GM12874 (cell line): ENCODE results near the gene UBE2R2.

Experiments
- TF ChIP-seq, protein P1 (sequence below): IDR thresholded peaks from 2 replicates; pipeline ENCODE4 v1.5.1; 2011; ENCODE audit warnings: low read depth, mild to moderate bottlenecking, control low read depth, low read length, moderate library complexity; ENCODE audit not compliant: insufficient read depth

The UBE2R2 gene

DNA sequence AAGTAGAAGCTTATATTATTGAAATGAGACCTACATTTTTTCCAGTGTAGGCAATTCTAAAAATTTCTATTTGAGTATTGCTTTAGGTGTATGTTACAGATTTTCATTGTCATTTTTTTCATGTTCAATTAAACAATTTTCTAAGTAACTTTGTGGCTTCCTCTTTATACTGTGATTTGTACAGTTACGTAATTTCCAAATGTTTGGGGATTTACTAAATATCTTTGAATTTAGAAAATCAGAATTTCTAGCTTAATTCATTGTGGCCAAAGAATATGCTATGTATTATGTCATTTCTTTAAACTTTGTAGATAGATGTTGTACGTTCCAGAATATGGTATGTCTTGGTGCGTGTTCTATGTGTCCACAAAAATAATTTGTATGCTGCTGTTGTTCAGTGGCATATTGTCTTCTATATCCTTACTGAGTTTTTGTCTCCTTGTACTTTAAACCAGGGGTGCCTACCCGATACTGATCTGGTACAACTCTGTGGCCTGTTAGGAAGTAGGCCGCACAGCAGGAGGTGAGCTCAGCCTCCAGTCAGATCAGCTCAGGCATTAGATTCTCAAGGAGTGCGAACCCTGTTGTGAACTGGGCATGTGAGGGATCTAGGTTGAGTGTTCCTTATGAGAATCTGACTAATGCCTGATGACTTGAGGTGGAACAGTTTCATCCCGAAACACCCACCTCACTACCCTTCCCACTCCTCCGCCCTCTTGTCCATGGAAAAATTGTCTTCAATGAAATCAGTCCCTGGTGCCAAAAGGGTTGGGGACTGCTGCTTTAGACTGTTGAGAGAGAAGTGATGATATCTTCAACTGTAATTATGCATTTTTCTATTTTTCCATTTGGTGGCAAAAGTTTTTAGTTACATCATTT lies 63.5 kb downstream of the UBE2R2 start:
- TF ChIP-seq, protein P1, sequence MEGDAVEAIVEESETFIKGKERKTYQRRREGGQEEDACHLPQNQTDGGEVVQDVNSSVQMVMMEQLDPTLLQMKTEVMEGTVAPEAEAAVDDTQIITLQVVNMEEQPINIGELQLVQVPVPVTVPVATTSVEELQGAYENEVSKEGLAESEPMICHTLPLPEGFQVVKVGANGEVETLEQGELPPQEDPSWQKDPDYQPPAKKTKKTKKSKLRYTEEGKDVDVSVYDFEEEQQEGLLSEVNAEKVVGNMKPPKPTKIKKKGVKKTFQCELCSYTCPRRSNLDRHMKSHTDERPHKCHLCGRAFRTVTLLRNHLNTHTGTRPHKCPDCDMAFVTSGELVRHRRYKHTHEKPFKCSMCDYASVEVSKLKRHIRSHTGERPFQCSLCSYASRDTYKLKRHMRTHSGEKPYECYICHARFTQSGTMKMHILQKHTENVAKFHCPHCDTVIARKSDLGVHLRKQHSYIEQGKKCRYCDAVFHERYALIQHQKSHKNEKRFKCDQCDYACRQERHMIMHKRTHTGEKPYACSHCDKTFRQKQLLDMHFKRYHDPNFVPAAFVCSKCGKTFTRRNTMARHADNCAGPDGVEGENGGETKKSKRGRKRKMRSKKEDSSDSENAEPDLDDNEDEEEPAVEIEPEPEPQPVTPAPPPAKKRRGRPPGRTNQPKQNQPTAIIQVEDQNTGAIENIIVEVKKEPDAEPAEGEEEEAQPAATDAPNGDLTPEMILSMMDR = no peak

DNA sequence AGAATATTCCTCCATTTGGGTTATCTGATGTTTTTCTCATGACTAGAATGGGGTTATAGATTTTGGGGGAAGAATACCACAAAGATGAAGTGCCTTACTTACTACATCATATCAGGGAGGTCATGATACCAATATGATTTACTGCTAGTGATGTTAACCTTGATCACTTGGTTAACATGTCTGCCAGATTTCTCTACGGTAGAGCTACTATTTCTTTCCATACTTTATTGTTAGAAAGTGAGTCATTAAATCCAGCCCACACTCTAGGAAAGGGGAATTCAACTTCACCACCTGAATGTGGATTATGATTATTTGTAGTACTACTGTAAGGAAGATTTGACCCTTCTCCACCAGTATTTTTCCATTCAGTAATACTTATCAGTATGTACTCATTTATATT lies 64.7 kb downstream of the UBE2R2 start:
- TF ChIP-seq, protein P1 = no peak

DNA sequence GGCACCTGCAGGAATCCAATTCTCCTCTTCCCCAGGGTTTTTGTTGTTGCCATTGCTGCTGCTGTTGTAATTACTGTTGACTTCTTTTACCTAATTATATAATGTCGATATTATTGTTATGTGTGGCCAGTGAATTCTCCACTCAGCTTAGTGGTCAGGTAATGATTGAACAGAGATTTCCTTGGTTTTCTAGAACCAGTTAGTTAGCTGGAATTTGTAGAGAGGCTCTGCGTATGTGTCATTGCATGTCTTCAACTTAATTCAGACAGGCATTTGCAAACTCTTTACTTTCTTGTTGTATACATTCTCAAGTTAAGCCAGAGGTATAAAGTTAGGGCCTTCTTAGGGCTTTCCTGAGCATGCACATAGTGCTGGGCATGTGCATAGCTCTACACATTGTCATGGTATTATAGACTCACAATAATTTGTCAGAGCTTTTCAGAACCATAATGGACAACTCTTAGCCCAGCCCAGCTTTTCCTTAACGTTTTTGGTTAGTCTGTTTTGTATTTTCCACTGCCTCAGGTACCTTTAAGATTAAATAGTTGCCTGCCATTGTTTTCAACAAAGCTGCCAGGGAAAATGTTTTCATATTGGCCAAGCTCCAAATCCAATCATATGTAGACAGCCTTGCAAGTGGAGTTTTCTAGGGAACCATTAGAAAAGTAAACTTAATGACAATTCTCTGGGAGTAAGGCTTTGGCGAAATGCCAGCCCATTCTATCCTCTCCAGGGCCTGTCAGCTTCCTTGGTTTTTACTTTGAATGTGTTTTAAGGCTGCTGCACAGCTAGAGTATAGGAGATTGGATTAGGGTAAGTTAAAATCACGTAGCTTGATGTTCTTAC lies 68.1 kb downstream of the UBE2R2 start:
- TF ChIP-seq, protein P1 = no peak

DNA sequence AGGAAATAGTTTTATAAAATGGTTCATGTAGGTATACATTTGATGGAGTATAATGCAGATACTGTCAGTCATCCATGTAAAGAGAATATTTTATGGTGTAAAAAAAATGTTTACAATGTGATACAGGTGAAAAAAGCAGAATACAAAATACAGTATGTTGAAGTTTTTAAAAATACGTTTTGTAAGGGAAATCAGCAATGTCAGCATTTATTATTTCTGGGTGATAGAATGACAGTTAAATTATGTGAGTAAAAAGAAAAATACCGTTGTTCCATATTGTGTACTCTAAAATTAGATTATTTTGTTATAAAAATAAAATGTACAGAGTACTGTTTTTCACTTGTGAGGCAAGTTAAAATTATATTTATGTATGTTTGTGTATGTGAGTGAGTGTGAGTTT lies 69.0 kb downstream of the UBE2R2 start:
- TF ChIP-seq, protein P1 = no peak

DNA sequence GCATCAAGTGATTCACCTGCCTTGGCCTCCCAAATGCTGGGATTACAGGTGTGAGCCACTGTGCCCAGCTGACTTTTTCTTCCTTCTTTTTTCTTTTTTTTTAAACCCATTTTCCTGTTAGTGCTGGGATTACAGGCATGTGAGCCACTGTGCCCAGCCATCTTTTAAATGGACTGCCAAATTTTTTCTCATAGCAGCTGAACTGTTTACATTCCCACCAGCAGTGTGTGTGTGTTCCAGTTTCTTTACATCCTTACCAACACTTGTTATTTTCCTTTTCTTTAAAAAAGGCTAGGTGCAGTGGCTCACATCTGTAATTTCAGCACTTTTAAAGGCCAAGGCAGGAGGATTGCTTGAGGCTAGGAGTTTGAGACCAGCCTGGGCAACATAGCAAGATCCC lies 76.9 kb downstream of the UBE2R2 start:
- TF ChIP-seq, protein P1 = no peak

DNA sequence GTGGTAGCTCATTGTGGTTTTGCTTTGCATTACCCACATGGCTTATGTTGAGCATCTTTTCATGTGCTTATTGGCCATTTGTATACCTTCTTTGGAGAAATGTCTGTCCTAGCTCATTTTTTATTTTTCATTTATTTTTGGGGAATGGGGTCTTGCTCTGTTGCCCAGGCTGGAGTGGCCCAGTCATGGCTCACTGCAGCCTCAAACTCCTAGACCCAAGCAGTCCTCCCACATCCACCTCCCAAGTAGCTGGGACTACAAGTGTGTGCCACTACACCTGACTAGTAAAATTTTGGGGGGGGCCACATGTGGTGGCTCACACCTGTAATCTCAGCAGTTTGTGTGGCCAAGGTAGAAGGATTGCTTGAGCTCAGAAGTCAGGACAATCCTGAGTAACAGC lies 77.4 kb downstream of the UBE2R2 start:
- TF ChIP-seq, protein P1 = no peak

DNA sequence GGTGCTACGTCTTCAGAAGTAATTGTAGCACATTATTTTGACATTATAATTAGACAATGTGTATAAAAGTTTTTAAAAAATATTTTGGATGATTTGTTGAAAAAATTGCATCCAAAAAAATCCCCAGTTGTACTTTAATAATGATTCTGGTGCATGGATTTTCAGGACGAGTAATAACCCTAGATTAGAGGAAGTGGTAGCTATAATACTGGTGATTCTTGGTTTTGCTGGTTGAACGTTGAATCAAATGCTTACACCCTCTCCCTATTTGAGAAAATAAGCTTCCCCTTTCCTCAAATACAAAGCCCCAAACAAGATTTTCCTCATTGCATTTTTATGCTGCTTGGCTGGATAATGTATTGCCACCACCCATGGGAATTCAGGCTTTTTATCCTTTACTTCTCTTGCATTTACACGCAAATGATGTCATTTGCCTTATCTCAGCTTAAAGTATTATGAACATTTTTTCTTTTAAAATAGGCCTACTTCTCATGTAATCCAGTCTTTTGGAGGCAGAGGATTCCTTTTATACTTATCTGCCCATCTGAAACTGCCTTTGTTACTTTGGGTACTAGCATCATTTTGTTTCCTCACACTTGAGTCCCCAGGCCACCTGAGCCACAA lies 86.3 kb downstream of the UBE2R2 start:
- TF ChIP-seq, protein P1 = no peak
